NCI-H1930 (cell line): ENCODE measurements around the gene SYTL1.
"Not testable (repeated sequence)": the region's sequence is repeated elsewhere in the genome, so short reads cannot be mapped to it uniquely, and the experiment has no call there.

Experiments used
- DNase-seq, 2 experiments: peaks; one replicate each; lab custom pipeline; 2025; lab: John Stamatoyannopoulos, UW

Gene SYTL1

DNA sequence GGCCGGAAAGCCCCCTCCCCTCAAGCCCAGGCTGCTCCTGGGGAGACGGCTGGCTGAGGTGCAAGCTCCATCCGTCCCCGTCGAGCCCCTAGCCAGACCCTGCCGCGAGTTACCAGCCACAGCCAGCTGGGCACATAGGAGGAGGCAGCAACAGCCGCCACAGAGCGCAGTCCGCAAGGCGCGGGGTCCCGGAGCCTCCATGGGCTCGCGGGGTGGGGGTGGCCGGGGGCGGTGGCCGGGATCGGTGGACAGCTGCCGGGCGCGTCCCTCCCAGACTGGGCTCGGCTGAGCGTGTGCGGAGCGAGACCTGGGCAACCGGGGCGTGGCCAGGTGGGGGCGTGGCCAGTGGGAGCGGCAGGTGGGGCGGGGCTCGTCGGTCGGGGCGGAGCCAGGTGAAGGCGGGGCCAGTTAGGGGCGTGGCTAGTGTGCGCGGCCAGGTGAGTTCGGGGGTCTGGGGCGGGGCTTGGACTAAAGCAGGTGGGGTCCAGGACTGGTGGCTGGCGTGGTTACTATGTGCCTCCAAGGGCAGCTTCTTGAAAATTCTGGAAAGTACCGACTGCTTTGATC lies 41.3 kb downstream of the SYTL1 start, which contains the start of gene CD164L2:
Gene CD164L2, minus strand, starts transcription at position 295 of the 567 bp plus-strand sequence. Its CDS starts 94 bp downstream, at position 201.
- DNase-seq: peak; percentile 24 to 57

DNA sequence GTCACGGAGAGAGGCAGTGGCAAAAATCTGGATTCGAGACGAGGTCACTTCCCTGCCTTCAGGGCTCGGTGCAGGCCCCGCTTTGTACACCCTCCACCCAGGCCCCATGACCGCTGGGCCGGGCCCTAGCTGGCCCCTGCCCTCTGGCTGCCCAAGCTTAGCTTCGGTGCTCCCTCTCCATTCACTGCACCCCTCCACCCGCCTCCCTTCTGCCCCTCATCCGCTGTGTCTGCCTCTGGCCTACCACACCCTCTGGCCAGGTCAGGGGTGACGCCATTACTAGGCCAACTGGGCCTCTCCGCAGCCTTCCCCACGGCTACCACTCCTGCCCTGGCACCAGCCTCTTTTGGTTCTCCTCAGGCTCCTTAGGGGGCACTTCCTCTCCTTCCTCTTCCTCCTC lies 41.8 kb downstream of the SYTL1 start:
- DNase-seq: no peak

DNA sequence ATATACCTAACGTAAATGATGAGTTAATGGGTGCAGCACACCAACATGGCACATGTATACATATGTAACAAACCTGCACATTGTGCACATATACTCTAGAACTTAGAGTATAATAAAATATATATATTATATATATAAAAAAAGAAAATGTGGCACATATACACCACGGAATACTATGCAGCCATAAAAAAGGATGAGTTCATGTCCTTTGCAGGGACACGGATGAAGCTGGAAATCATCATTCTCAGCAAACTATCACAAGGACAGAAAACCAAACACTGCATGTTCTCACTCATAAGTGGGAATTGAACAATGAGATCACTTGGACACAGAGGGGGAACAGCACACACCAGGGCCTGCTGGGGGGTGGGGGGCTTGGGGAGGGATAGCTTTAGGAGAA lies 43.0 kb downstream of the SYTL1 start:
- DNase-seq: not testable (repeated sequence)

DNA sequence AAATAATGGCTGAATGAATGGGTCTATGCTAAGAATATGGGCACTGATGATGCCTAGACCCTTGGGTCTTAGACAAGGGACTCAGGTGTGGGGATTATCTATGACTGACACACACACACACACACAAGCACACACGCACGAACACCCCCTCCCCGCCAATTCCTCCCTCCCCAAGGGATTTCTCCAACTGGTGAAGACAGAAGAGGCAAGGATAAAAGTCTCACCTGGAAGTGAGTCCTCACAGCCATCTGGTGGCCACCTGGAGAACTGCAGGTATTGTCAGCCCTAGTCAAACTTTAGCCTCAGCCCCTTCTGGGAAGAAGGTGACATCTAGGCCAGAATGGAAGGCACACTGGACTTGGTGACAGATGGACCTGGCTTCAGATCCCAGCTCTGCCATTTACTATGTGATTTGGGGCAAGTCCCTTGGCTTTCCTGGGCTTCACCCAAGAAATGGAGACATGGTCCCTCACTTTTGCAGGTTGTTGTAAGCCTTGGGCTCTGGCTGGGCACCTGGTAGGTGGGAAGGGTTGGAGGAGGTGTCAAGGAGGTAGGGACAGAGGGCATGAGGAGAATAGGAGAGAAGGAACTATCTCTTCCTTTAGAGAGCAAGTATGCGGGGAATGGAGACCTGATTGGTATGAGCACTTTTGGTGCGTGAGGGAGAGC lies 46.6 kb downstream of the SYTL1 start:
- DNase-seq: peak; percentile 63 to 68

DNA sequence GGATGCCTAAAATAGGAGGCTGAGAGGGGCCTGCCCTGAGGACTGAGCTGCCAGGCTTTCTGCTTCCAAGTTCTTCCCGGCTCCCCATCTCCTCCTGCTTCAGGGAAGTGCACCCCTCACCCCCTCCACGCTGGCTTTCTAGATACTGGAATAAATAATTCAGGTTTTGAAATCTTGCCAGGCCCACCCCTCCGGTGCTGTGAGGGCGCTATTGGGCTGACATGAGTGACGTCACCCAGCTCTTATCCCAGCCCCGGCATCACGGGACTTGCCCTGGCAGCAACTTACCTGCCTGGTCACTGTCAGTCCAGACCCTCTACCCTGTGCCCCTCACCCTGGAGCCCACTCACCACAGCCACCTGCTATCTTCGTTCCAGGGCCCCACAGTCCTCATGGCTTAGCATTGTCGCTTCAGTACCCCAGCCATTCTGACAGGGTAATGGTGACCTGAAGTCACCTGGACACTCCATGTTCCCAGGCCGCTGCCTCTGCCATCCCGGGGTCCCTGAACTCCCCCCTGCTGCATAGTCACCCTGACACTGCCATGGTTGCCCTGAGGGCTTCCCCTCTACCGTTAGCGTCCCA lies 49.8 kb downstream of the SYTL1 start:
- peak in 1 of 2 experiments; percentile 18 for DNase-seq

DNA sequence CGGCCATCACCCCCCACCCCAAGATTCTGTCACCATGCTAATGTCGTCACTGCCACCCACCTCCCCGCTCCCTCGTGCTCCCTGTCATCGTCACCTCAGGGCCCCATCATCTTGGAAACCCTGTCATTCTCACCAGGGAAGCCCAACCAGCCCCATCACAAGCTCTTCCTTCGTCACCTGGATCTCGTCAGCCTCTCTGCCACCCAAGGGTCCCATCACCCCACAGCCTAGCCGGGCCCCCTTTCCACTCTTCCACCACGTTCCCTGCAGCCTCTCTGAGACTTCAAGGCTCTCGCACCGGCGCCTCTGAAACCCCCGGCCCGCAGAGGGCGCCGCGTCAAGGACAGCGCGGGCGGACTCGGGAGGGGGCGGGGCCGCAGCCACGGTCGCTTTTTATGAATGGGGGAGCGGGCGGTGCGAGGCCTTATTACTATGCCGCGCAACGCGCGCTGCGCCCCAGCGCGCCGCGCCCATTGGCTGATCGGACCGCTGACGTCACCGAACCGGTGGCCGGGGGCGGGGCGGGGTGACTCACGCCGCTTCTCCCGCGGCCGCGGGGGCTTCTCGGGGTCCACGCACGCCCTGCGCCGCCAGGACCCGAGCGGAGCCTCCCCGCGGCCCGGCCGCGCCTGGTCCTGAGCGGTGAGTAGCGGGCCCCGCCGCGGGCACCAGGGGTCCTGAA lies 50.4 kb downstream of the SYTL1 start, which contains the start of gene GPR3:
Gene GPR3, plus strand, starts transcription at position 527 of the 682 bp plus-strand sequence. CDS start 1,177 bp downstream, outside the sequence.
- peak; percentile 87 to 91 for DNase-seq

DNA sequence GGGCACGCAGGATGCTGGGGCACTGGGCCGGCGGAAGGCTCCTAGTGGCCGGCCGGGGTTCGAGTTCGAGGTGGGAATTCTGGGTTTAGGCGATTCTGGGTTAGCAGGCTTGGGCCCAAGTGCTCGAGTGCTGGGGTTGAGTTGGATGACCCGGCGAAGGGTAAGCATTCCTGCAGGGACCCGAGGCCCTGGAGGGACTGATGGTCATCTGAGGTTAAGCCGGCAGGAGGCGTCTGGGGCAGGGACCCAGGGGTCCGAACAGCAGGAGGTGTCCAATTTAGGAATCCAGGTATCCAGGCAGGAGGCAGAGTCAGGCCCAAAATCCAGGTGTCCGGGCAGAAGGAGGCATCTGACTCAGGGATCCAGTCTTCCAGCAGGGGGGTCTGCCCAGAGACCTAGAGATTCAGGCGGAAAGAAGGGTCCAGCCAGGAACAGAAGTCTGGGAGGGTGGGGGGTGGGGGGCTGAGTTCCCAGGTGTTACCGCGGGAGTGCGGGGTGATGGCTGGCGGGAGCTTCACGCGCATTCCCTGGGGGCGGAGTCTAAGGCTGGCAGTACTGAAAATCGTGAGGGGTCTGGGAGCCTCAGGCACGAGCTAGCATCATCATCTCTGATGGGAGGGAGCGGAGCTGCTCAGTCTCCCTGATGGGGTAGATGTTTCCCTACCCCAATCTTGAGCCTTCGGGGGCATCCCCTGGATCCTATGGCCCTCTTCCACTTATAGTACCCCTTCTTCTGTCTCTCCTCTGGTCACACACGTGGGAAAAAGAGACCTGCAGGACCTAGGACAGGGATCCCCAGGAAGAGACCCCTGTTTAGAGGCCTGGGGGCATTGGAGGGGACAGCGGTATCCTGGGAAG lies 51.2 kb downstream of the SYTL1 start:
- DNase-seq: peak in 1 of 2 experiments; percentile 29

DNA sequence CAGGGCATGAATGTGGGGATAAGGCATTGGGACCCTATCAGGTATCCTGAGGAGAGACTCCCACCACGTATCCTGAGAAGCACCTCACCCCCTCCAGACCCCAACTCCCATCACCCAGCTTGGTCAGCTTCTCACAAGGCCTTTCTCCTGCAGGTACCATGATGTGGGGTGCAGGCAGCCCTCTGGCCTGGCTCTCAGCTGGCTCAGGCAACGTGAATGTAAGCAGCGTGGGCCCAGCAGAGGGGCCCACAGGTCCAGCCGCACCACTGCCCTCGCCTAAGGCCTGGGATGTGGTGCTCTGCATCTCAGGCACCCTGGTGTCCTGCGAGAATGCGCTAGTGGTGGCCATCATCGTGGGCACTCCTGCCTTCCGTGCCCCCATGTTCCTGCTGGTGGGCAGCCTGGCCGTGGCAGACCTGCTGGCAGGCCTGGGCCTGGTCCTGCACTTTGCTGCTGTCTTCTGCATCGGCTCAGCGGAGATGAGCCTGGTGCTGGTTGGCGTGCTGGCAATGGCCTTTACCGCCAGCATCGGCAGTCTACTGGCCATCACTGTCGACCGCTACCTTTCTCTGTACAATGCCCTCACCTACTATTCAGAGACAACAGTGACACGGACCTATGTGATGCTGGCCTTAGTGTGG lies 51.9 kb downstream of the SYTL1 start:
- no peak for DNase-seq

DNA sequence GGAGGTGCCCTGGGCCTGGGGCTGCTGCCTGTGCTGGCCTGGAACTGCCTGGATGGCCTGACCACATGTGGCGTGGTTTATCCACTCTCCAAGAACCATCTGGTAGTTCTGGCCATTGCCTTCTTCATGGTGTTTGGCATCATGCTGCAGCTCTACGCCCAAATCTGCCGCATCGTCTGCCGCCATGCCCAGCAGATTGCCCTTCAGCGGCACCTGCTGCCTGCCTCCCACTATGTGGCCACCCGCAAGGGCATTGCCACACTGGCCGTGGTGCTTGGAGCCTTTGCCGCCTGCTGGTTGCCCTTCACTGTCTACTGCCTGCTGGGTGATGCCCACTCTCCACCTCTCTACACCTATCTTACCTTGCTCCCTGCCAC lies 52.4 kb downstream of the SYTL1 start:
- no peak for DNase-seq

DNA sequence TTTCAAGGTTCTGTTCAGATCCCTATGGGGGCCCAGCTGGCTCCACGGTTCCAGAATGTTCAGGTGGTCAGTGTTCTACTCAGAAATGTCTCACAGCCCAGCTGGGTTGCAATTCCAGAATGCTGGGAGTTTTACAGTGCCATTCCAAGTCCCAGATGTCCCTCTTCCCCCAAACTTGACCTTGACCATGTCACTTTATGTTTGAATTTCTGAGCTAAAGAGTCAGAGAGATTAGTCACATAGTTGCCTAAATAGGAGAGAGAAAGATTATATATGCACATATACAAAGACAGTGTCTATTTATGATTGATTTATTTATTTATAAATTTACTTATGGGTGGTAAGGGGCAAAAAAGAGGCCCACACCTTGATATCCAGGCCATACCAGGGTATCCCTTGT lies 53.1 kb downstream of the SYTL1 start:
- DNase-seq: no peak

DNA sequence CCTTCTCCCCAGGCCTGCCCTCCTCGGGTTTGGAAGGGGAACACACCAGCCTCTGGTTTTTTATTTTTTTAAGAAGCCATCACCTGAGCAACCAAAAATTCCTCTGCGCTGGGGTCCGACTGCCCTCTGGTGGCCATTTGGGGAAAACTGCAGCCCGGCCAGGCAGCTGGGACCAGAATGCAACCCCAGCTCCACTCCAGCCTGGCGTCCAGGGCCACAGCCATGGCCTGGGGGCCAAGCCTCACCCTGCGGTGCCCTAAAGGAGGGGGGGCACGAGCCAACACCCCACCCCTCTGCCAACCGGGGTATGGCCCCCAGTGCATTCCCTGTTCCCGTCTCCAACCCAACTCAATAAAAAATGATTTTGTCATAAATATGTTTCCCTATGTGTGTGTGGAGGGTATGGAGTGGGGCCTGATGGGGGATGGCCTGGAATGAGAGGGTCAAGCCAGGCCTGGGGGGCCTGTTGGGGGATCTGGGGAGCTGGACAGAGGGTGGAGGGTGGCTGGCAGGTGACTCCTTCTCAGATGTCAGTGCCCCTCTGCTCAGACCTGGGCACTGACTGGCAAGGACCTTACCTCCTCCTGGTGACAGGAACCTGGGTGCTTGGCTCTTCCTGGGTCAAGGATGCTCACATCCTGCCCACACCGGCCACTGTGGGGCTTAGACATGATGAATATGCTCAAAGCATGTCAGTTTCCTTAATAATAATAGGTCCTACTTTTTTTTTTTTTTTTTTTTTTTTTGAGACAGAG lies 53.8 kb downstream of the SYTL1 start:
- peak; percentile 26 to 37 for DNase-seq

DNA sequence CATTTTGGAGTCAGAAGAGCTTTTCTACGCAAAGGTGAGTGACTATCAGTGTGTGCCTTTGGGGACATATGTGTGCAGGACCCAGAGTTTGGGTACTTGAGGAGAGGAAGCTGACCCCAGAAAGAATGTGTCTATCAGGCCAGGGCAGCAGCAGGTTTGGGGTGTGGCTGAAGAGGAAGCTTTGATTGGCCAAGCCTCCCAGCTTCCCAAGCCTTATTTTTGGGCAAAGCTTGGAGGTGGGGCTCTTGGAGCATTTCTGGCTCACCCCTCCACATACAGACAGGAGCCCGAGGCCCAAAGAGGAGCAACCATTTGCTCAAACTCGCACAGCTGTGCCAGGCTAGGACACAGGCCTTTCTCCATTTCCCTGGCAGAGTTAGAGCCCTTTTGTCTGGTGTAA lies 55.3 kb downstream of the SYTL1 start:
- no peak for DNase-seq

DNA sequence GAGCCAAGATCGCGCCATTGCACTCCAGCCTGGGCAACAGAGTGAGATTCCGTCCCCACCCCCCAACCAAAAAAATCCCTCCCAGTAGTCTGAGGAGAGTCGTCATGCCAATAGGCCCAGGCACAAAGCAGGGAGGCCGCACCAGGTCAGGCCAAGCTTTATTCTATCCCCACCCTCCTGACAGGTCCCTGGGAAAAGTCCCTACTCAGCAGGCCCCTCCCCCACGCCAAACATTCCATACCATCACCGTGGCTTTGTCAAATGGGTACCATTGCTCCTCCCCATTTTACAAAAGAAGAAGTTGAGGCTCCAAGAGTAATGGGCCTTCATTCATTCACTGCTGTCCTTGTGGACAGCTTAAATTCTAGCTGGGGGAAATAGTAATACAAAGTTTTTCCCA lies 55.9 kb downstream of the SYTL1 start:
- DNase-seq: no peak

DNA sequence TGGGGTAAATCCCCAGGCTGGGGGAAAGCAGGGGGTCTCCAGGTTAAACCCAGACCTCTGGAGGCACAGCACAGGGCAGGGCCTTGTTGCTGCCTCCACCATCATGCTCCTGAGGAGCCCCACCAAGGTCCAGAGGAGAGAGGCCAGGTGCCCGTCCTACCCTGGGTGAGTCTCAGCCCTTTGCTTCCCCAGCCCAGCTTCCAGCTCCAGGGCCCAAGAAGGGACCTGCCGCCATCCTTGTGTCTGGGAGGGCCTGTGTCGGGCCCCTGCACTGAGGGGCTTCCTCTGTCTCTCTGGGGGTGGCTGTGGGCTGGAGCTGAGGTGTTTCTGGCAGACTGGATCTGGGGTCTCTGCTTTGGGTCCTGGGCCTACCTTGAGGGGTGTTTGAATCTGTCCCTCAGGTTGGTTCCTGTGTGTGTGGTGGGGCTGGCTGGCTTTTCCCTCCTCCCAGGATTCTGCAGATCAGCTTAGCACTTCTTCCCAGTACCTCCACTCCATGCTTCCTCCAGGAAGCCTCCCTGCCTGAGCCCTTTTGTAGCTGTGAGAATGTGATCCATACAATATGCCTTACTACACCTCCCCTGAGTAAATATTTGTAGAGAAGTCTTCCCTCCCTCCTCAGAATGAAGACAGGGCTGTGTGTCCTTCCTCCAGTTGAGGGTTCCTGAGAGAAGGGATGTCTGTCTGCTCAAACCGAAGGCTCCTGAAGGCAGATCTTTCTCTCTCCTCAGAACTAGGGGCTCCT lies 56.8 kb downstream of the SYTL1 start:
- DNase-seq: no peak

DNA sequence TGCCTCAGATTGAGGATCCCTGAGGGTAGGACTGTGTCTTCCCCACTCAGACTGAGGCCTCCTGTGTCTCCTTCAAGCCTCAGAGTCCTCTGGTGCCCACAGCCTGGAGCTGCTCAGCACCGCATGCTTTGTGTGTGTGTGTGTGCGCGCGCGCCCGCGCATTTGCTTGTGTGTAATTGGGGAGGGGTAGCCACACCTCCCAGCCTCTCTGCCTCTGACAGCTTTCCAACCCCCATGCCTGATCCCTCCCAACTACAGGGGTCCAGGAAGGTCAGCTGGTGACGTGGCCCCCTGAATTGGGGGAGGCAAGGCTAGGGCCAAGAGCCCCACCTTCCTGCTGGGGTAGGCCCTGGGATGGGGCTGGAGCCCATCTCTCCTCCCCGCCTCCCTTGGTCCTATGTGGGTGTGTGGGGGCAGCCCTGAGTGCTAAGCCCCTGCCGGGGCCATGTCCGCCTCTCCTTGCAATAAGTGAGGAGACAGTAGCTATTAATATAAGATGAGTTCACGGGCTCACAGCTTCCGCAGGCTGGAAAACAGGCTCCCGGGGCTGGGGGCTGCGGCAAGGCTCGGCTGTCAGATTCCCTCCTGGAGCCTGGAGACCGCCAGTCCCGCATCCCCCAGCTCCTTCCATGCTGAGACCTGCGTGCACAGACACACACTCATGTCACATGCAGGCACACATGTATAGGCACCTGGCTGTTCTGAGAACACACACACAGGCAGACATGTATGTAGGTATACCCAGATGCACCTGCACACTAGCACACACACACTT lies 57.6 kb downstream of the SYTL1 start:
- DNase-seq: no peak

DNA sequence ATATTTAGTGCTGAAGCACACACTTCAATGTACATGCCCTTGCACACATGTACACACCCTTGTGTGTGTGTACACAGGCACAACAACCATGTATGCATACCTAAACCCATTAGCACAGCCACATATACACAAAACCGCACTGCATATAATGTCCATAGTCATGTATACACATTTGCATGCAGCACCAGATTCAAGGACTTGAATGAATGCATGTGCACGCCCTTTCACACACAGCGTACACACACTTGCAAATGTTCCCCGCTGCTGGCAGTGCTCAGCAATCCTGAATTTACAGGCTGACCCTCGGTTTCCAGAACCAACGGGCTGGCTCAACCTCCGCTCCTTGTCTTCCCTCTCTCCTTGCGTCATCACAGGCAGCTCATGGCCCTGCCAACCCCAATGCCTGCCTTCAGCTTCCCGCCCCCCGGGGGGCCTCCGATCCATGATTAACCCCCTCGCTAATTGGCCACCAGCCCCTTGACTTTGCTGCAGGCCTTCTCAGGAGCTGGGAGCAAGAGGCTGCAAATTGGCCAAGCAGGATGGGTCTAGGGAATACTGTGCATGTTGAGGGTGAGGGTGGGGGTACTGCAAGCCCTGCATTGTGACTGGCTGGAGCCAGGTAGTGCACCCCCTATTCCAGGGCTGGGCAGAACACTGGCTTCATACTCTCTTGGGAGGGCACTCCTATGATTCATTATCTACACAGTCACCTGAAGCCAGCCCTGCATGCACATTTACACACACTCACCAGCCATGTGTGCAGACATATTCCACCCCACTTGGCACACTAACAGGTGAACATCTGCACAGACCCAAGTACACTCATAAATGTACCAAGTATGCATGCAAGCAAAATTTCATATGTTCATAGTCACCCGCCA lies 58.5 kb downstream of the SYTL1 start:
- no peak for DNase-seq

DNA sequence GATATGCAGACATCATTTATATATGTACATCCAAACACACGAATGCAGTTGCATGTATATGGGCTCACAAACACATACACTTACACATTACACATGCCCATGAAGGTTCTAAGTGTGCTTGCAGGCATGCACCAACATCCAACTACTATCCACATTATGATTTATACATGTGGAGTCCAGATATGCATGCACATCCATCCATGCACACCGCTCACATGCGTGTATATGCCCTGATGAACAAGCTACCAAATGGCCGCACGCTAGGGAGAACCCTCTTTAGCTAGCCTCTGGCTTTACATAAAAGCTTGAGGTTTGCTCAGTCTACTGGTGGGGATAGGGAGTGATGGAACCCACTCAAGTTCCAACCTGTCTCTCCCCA lies 59.1 kb downstream of the SYTL1 start:
- DNase-seq: no peak

DNA sequence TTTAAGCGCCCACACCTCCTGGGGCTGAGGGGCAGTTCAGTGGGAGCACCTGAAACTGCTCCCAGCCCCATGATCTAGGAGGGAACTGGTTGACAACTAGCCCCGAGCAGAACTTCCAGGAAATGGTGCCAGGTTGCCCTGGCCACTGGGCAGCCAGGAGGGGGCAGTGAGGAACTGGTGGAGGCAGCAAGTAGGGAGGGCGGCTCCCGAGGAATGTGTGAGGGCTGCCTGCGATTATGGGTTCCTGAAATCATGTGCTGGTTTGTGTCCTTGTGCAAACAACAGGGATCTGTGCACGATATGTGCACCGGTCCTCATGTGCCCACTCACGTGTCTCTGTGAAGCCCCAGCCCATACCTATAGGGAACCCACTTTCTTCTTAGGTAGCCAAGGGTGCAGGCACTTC lies 60.5 kb downstream of the SYTL1 start:
- no peak for DNase-seq
